ENCODE results near the gene RPS6KA4.

GRCh38 chr11:64407630-64408029, 48.7 kb downstream of the RPS6KA4 start:
- no peak for TF ChIP-seq CTCF (conservative IDR thresholded peaks at IDR 0.05; ENCODE audit: low read depth, low read length)
- no peak for TF ChIP-seq EZH2 (IDR thresholded peaks at IDR 0.05; ENCODE audit: borderline replicate concordance, low read depth, low read length, poor library complexity, severe bottlenecking)

Data from A673 (cell line).